SK-N-MC (cell line): ENCODE data around the gene SGO1.

Experiments used
- EZH2 ChIP-seq: fragments of 200-600 bp; sonication (generic); IDR thresholded peaks from one replicate; pipeline ENCODE4 v1.6.1; 2017; ENCODE audit warnings: antibody characterized with exemption
- FOXP2 ChIP-seq: optimal IDR thresholded peaks from 2 replicates; pipeline ENCODE3; 2011; ENCODE audit warnings: mild to moderate bottlenecking, moderate library complexity; ENCODE audit not compliant: insufficient read depth; ENCODE audit errors: extremely low read length, control extremely low read depth
- POLR2AphosphoS5 ChIP-seq: IDR thresholded peaks from 2 replicates; pipeline ENCODE4 v1.6.1; 2012; ENCODE audit warnings: mild to moderate bottlenecking, low read depth, low read length, borderline replicate concordance

DNA sequence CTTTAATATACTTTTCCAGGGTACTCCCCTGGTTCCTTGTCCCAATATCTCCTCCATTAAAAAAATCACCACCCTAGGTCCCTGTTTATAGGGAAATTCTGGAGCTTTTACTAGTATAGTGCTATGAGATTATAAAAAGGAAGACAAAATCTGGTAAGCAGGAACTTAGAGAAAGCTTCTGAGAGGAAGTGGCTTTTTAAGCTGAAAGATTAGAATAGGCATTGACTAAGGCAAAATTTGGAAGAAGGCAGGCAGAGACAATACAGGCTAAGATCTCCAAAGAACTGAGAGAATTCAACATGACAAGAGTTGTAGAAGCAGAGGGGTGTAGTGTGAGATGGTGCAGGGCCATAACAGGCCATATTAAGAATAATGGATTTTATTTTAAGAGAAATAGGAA lies 25.8 kb downstream of the SGO1 start:
- TF ChIP-seq EZH2 (no peak), POLR2AphosphoS5 (no peak), FOXP2 (no peak)
